HG02870 (cell line): Measurements from ENCODE around the gene JAZF1.

Source experiments
- ATAC-seq: cut with Tn5 transposase; IDR thresholded peaks from one replicate; pipeline ENCODE4 v1.9.1; 2021; ENCODE audit warnings: mild to moderate bottlenecking, moderate library complexity; ENCODE audit not compliant: unreplicated experiment

The JAZF1 gene

GRCh38 chr7:28168393-28169158 lies 12.0 kb downstream of the JAZF1 start:
- no peak for ATAC-seq

GRCh38 chr7:28166982-28167715 lies 13.4 kb downstream of the JAZF1 start:
- no peak for ATAC-seq

GRCh38 chr7:28165961-28166955 lies 14.3 kb downstream of the JAZF1 start:
- no peak for ATAC-seq

GRCh38 chr7:28165261-28165660 lies 15.3 kb downstream of the JAZF1 start:
- ATAC-seq, result no peak

GRCh38 chr7:28163949-28164348 lies 16.6 kb downstream of the JAZF1 start:
- ATAC-seq, result no peak

GRCh38 chr7:28161331-28161730 lies 19.3 kb downstream of the JAZF1 start:
- ATAC-seq, result no peak

GRCh38 chr7:28160551-28160991 lies 20.0 kb downstream of the JAZF1 start:
- no peak for ATAC-seq

GRCh38 chr7:28157831-28158416 lies 22.7 kb downstream of the JAZF1 start:
- ATAC-seq, result no peak

GRCh38 chr7:28157076-28157745 lies 23.4 kb downstream of the JAZF1 start:
- no peak for ATAC-seq

- ATAC-seq, result no peak
Measured at GRCh38 chr7:28156401-28156800, 24.2 kb downstream of the JAZF1 start.

- ATAC-seq, result no peak
Measured at GRCh38 chr7:28155964-28156363, 24.6 kb downstream of the JAZF1 start.

- ATAC-seq, result peak; percentile 81
Measured at GRCh38 chr7:28155019-28155660, 25.5 kb downstream of the JAZF1 start.

GRCh38 chr7:28152594-28152993 lies 28.0 kb downstream of the JAZF1 start:
- ATAC-seq, result no peak

GRCh38 chr7:28151965-28152364 lies 28.6 kb downstream of the JAZF1 start:
- no peak for ATAC-seq

GRCh38 chr7:28149291-28150101 lies 31.1 kb downstream of the JAZF1 start:
- ATAC-seq, result no peak

GRCh38 chr7:28145931-28146330 lies 34.7 kb downstream of the JAZF1 start:
- ATAC-seq, result no peak

GRCh38 chr7:28145090-28145626 lies 35.4 kb downstream of the JAZF1 start:
- no peak for ATAC-seq

- ATAC-seq, result no peak
Measured at GRCh38 chr7:28144266-28144665, 36.3 kb downstream of the JAZF1 start.

- no peak for ATAC-seq
Measured at GRCh38 chr7:28142650-28143049, 37.9 kb downstream of the JAZF1 start.
